Left lung (tissue), 10 donors: Measurements from ENCODE around the gene HERPUD2. TPM values are rescaled to one million over a fixed set of nuclear protein-coding genes. Genes with fewer than 3 reads are reported as not detected.
A peak's percentile ranks its signal among the peaks of the same experiment; 100 is the strongest.

ENCODE experiments used
- ATAC-seq: fragments of 200-7000 bp; cut with Tn5 transposase; one replicate; pipeline ENCODE4 v1.9.1; 2020; ENCODE audit warnings: moderate library complexity
- DNase-seq, 4 donors: peaks; one replicate each; pipeline ENCODE4 v3.0.0-alpha.2; 2013 to 2020
- H3K27ac ChIP-seq, 2 donors: fragments of 200-600 bp; sonication (generic) in 1 of 2; one replicate each; pipeline versions ENCODE4 v1.5.0 to v1.8.0; 2020 to 2021
- H3K27me3 ChIP-seq, 2 donors: fragments of 200-600 bp; sonication (generic) in 1 of 2; one replicate each; pipeline versions ENCODE4 v1.5.0 to v1.8.0; 2020 to 2021
- H3K36me3 ChIP-seq, 2 donors: fragments of 200-600 bp; sonication (generic) in 1 of 2; one replicate each; pipeline versions ENCODE4 v1.5.0 to v1.8.0; 2020 to 2021
- H3K4me1 ChIP-seq, 2 donors: fragments of 200-600 bp; one replicate each; pipeline ENCODE4 v1.8.0; 2021
- H3K4me3 ChIP-seq, 2 donors: fragments of 200-600 bp; sonication (generic) in 1 of 2; one replicate each; pipeline versions ENCODE4 v1.5.0 to v1.8.0; 2020 to 2021; ENCODE audit warnings: mild to moderate bottlenecking in 1 of 2
- H3K9me3 ChIP-seq, 2 donors: fragments of 200-600 bp; sonication (generic) in 1 of 2; one replicate each; pipeline versions ENCODE4 v1.5.0 to v1.8.0; 2020 to 2021
- CTCF ChIP-seq, 2 donors: fragments of 200-600 bp; sonication (generic) in 1 of 2; IDR thresholded peaks; one replicate each; pipeline versions ENCODE4 v1.5.0 to v1.8.0; 2021; ENCODE audit warnings: antibody characterized with exemption in 2 of 2
- intact Hi-C, 2 donors: fragments of 100-400 bp; cut with DNase I; formaldehyde crosslinking; loops; one replicate each; pipeline versions ENCODE4 v1.11.2 to v1.14.2; 2022
- polyA plus RNA-seq, 6 donors: library from polyadenylated mRNA; unstranded; fragments of 120-200 nt; gene quantifications; one replicate each; pipeline ENCODE4 v1.2.1, GENCODE V29; 2013; ENCODE audit not compliant: insufficient read length in 6 of 6
- total RNA-seq, 2 donors: library from RNA; stranded (reverse); fragmentation: NEBNext Ultra II Directional; extraction: Animal tissue kit (Norgen Biotek cat#: 25700); gene quantifications; one replicate each; pipeline ENCODE4 v1.2.1, GENCODE V29; 2021
- donor health status: DM: no; HTN: yes; CAD: no.
- donor health status: DM: no; HTN: no; CAD: no.

The HERPUD2 gene
- total and polyA plus RNA-seq, 8 donors: 31.3 to 45.0 (median 40.8) TPM

- H3K4me3 ChIP-seq: no peak overlapping the region
- TF ChIP-seq CTCF (IDR thresholded peaks at IDR 0.05): no peak
- H3K27ac ChIP-seq: no peak overlapping the region
- intact Hi-C loops: loop anchor here in 1 of 2 donors (10.0 kb wide), 1 partner anchor 99 kb away; the partner anchor contains the start of gene SEPTIN7
- H3K36me3 ChIP-seq: no peaks in the 10 kb centered on the region
- H3K4me1 ChIP-seq: peaks cover 0 to 12% of the 10 kb centered on the region in 2 donors
- ATAC-seq (no peak), DNase-seq (no peak)
- H3K27me3 ChIP-seq: no peaks in the 10 kb centered on the region
- H3K9me3 ChIP-seq: no peaks in the 10 kb centered on the region
Measured at GRCh38 chr7:35705932-35706461, 11.1 kb upstream of the HERPUD2 start.

- no peak overlapping the region for H3K4me3 ChIP-seq
- intact Hi-C loops: loop anchor here in 1 of 2 donors (10.0 kb wide), 1 partner anchor 101 kb away; the partner anchor contains the start of gene SEPTIN7
- H3K4me1 ChIP-seq: peaks cover 0 to 3% of the 10 kb centered on the region in 2 donors
Measured at GRCh38 chr7:35704261-35704660, 9.3 kb upstream of the HERPUD2 start.

GRCh38 chr7:35702541-35702940 is 7.6 kb upstream of the HERPUD2 start:
- Histone ChIP-seq H3K9me3 (no peaks in the 10 kb centered on the region), H3K27me3 (no peaks in the 10 kb centered on the region), H3K4me3 (no peak overlapping the region), H3K4me1 (peaks cover 0 to 4% of the 10 kb centered on the region in 2 donors), H3K27ac (no peak overlapping the region), H3K36me3 (no peaks in the 10 kb centered on the region)
- ATAC-seq: peak; percentile 41
- no peak for TF ChIP-seq CTCF (IDR thresholded peaks at IDR 0.05)
- intact Hi-C loops: loop anchor here in 1 of 2 donors (10.0 kb wide), 1 partner anchor 102 kb away; the partner anchor contains the start of gene SEPTIN7
- DNase-seq: no peak

More at GRCh38 chr7:35704261-35704660, 9.3 kb upstream of the HERPUD2 start:
- Histone ChIP-seq H3K36me3 (no peaks in the 10 kb centered on the region), H3K9me3 (no peaks in the 10 kb centered on the region), H3K27ac (no peak overlapping the region), H3K27me3 (no peaks in the 10 kb centered on the region)
- DNase-seq: no peak
- no peak for ATAC-seq
- no peak for TF ChIP-seq CTCF (IDR thresholded peaks at IDR 0.05)

- Histone ChIP-seq H3K27ac (no peak overlapping the region), H3K27me3 (no peaks in the 10 kb centered on the region), H3K4me3 (no peak overlapping the region), H3K9me3 (no peaks in the 10 kb centered on the region), H3K4me1 (peaks cover 0 to 14% of the 10 kb centered on the region in 2 donors), H3K36me3 (no peaks in the 10 kb centered on the region)
- intact Hi-C loops: loop anchor here in 1 of 2 donors (10.0 kb wide), 1 partner anchor 103 kb away; the partner anchor contains the start of gene SEPTIN7
- no peak for TF ChIP-seq CTCF (IDR thresholded peaks at IDR 0.05)
- no peak for ATAC-seq
- no peak for DNase-seq
Measured at GRCh38 chr7:35701287-35701900, 6.5 kb upstream of the HERPUD2 start.

- H3K9me3 ChIP-seq: no peaks in the 10 kb centered on the region
- ATAC-seq: no peak
- H3K27ac ChIP-seq: no peak overlapping the region
- no peaks in the 10 kb centered on the region for H3K36me3 ChIP-seq
- H3K4me1 ChIP-seq: peaks cover 0 to 20% of the 10 kb centered on the region in 2 donors
- no peak for DNase-seq
- no peak overlapping the region for H3K4me3 ChIP-seq
- TF ChIP-seq CTCF (IDR thresholded peaks at IDR 0.05): no peak
- intact Hi-C loops: loop anchor here in 1 of 2 donors (10.0 kb wide), 1 partner anchor 104 kb away; the partner anchor contains the start of gene SEPTIN7
- H3K27me3 ChIP-seq: no peaks in the 10 kb centered on the region
Measured at GRCh38 chr7:35700865-35701264, 5.9 kb upstream of the HERPUD2 start.
